Dedifferentiated amniotic fluid mesenchymal stem cell (primary cell): ENCODE results near the gene SYNGR1.
A peak's percentile ranks its signal among the peaks of the same experiment; 100 is the strongest.
"Not testable (repeated sequence)": the region's sequence is repeated elsewhere in the genome, so short reads cannot be mapped to it uniquely, and the experiment has no call there.

Experiments
- DNase-seq: peaks from one replicate; pipeline ENCODE4 v3.0.0-alpha.2; 2016; ENCODE audit errors: extremely low spot score

The SYNGR1 gene

DNA sequence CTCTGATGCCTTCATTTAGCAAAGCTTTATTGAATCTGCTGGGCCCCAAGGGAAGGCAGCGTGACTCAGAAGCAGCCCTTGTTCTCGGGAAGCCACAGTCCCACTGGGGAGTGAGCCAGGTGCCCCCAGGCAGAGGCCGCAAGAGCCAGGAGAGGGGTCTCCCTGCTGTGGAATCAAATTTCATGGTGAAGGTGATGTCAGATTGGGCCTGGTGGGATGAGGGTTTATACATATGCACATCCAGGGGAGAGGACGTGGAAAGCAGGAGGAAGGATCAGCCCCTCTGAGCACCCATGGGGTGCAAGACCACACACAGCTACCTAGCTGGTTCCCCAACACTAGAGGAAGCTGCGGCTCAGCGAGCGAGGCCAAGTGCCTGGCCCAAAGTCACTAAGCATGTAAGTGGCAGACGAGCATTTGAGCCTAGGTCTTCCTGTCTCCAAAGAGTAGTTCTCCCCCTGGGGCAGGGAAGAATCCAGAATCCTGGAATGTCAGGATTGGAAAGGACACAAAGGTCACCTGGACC is 2.0 kb downstream of the SYNGR1 start:
- DNase-seq: no peak

DNA sequence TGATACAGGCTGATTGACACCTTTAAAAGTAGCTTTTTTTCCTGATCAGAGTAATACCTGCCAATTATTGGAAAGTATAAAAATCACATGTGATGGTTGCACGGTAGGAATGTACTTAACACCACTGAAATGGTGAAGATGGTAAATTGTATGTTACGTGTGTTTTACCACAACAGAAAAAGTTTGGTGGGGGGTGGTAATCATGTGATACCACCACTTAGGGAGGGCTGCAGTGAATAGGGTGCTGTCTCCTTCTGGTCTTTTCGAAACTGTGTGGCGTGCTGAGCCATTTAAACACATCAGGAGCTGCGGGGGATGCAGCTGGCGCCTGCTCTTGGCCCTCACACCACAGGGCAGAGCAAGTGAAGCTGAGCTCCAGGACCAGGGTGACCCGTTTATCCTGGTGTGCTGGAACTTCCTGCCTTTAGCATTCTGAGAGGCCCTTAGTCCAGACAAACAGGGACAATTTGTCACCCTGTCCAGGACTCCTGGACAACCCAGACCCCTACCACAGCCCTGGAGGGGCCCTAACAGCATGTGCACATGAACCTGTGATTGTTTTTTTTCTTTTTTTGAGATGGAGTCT is 2.6 kb downstream of the SYNGR1 start:
- no peak for DNase-seq

DNA sequence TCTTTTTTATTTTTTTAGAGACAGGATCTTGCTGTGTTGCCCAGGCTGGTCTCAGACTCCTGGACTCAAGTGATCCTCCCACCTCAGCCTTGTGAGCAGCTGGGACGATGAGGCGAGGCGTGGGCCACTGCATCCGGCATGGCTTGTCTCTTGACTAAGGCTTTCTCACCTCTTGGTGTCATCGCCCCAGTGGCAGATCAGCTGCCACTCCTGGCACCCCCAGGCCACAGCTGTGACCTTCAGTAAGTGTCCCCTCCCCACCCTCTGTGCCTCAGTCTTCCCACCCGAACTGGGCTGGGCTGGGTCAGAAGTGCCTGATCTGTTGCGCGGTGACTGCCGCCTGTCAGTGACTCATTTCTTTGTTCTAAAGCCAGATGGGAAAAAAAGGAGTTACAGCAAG is 3.6 kb downstream of the SYNGR1 start:
- DNase-seq: no peak

DNA sequence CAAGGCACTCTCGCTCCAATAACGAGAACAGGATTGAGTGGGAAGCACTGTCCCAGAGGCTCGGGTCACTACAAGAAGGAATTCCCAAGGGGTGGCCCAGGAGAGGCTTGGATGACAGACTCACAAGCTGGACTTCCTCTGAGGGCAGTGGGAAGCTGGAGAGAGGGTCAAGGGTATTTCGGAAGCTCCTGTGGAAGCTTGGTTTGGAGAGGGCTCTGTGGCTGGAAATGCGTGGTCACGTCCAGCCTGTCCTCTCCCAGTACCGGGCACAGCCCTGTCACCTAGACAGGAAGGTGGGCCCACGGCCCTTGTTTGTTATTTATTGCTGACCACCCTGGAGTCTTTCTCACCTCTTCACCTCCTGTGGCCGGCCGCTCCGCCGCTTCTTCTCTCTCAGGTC is 5.3 kb downstream of the SYNGR1 start:
- no peak for DNase-seq

GRCh38 chr22:39355805-39356204 is 6.0 kb downstream of the SYNGR1 start:
- DNase-seq: not testable (repeated sequence)

DNA sequence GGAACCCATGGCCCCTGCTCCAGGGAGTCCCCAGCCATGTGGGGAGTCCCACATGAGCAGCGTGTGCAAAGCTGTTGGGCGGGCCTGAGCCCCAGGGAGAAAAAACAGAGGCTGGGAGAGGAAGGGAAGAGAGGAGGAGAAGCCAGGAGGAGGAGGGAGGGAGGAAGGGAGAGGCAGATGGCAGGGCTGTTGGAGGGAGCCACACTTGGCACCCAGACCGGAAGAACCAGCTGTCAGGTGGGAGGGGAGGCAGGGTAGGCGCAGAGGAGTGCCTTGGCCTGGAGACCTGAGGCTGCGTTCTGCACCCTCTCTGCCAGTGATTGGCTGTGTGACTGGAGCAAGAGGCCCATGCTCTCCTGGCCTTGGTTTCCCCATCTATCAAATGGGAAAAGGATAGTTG is 6.7 kb downstream of the SYNGR1 start:
- DNase-seq: no peak

GRCh38 chr22:39357110-39358108 is 7.6 kb downstream of the SYNGR1 start:
- not testable (repeated sequence) for DNase-seq

DNA sequence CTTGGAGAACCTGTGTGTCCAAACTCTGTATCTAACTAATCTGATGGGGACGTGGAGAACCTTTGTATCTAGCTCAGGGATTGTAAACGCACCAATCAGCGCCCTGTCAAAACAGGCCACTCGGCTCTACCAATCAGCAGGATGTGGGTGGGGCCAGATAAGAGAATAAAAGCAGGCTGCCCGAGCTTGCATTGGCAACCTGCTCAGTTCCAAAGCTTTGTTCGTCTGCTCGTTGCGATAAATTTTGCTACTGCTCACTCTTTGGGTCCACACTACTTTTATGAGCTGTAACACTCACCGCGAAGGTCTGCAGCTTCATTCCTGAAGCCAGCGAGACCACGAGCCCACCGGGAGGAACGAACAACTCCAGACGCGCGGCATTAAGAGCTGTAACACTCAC is 8.4 kb downstream of the SYNGR1 start:
- not testable (repeated sequence) for DNase-seq

GRCh38 chr22:39359659-39360195 is 9.9 kb downstream of the SYNGR1 start:
- DNase-seq: no peak

DNA sequence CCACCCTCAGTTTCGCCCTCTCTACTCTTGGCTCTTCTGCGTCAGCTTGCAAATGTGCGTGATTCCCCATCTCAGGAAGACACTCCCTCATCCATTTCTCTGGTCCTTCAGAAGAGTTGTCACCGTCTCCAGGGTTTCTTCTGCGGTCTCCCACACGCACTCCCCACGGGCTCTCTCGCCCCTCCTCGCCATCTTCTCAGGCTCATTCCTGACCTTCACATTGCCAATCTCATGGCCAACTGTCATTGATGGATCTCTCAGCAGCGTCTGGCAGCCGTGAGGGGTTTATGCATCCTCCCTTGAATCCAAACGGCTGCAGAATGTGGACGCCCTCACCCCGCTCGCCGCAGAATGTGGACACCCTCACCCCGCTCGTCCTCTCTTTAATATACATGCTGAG is 10.5 kb downstream of the SYNGR1 start:
- no peak for DNase-seq

GRCh38 chr22:39360674-39361413 is 11.1 kb downstream of the SYNGR1 start:
- DNase-seq: no peak

DNA sequence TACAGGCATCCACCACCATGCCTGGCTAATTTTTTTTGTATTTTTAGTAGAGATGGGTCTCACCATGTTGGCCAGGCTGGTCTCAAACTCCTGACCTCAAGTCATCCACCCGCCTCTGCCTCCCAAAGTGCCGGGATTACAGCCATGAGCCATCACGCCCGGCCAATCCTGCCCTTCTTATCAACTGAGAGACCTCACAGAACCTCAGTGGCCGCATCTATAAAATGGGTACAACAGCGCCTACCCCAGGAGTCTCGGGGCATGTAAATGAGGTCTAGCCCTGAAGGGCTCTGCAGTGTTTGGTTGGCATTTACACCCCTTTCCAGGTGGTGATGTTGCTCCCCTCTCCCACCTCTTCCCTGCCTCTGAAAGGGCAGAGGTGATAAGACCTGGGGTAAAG is 11.7 kb downstream of the SYNGR1 start:
- no peak for DNase-seq

DNA sequence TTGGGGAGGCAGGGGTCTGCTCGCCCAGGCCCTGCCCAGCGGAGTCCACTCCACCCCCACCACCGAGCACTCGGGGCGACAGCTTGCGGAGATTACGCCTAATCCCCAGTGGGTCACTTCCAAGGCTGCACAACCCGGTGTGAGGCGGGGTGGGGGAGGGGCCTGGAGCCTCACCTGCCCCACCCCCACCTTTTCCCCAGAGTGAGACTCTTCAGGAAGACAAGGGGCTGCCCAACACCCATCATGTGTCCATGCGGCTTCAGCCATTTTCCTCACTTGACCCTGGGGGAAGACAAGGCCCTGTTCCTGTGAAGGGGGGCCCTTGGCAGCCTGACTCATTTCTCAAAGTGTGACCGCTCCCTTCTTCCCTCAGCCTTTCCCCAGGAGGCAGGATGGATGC is 12.5 kb downstream of the SYNGR1 start:
- no peak for DNase-seq

GRCh38 chr22:39362932-39363331 is 13.1 kb downstream of the SYNGR1 start:
- DNase-seq: no peak

- DNase-seq: no peak
Observed at GRCh38 chr22:39363751-39364515, 14.1 kb downstream of the SYNGR1 start.

DNA sequence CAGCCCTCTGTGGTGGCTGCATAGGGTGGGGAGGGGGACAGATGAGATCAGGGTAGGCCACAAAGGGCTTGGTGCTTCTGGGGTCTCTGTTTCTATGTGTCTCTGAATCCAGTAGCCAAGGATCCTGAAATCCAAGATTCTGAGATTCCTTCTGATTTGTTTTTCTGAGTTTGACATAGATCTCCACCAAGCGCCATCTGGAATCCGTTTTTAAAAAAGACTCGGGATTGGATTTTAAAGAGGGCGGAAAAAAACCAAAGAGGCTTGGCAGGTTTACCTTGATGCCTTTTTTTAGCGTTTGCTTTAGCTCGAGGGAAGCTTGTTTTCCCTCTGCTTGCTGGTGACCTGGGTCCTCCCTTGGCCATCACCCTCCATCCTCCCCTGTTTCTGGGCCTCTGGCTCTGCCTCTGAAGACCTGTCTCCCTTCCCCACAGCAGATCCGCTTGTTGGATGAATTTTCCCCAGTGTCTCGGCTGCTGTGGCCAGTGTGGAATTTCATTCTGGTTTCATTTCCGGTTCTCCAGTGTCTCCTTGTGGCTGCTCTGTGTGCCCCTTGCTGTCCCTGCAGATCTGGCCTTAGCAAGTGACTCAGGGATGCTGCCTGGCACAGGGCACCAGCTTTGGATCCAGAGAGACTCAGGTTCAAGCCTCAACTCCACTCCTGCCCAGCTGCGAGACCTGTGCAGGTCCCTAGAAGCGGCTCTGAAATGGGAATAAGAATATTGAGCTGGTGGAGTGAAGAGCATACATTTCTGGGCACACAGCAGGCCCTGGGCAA is 15.1 kb downstream of the SYNGR1 start:
- DNase-seq: peak; percentile 21

DNA sequence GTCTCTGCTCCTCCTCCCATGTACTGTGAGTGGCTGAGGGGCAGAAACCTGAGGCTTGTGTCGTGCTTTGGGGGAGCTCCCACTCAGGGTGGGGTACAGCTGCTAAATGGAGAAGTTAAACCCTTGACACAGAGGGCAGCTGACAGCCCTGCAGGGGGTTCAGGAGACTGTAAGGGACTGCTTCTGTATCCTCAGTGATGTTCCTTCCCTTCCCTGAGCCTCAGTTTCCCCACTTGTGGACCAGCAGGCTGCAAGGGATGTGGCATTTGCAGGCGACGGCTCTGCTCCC is 15.6 kb downstream of the SYNGR1 start:
- no peak for DNase-seq

GRCh38 chr22:39367035-39367434 is 17.2 kb downstream of the SYNGR1 start:
- DNase-seq: no peak

- no peak for DNase-seq
Observed at GRCh38 chr22:39368461-39368911, 18.7 kb downstream of the SYNGR1 start.

DNA sequence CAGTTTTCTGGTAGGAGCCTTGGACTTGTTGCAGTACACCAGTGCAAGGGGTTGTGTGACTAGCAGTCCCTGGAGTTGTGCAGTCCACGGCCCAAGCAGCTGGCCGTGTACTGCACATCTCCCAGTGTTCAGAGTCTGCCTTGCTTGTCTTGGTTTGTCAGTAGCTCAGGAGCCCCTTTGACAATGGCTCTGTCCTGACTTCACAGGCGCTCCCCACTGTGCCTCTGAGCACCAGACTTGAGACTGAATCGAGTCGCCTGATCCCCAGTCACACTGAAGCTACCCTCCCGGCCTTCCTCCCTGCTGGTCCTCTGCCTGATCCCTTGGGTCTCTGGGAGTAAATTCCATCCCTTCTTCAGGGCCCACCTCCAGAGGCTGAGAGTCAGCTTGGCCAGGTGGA is 19.4 kb downstream of the SYNGR1 start:
- no peak for DNase-seq

- DNase-seq: no peak
Observed at GRCh38 chr22:39369586-39369985, 19.8 kb downstream of the SYNGR1 start.
